Suprapubic skin (tissue), 3 donors: Measurements from ENCODE around the gene SCUBE3.

Experiments used
- EP300 ChIP-seq: sonication (generic); formaldehyde crosslinking; IDR thresholded peaks from one replicate; pipeline ENCODE4 v1.6.1; 2017; ENCODE audit warnings: antibody characterized with exemption
- POLR2A ChIP-seq, 2 donors: fragments of 450-650 bp; IDR thresholded peaks; one replicate each; pipeline ENCODE4 v1.6.1; 2017; ENCODE audit warnings: antibody characterized with exemption in 2 of 2, mild to moderate bottlenecking in 2 of 2, moderate library complexity in 2 of 2
- TF ChIP-seq, protein P1 (sequence below), 2 donors: fragments of 200-600 bp in 1 of 2; fragments of 450-650 bp in 1 of 2; sonication (generic) in 1 of 2; IDR thresholded peaks; one replicate each; pipeline ENCODE4 v1.5.1; 2016 to 2019; ENCODE audit warnings: antibody characterized with exemption in 2 of 2, mild to moderate bottlenecking in 1 of 2, moderate library complexity in 1 of 2

DNA sequence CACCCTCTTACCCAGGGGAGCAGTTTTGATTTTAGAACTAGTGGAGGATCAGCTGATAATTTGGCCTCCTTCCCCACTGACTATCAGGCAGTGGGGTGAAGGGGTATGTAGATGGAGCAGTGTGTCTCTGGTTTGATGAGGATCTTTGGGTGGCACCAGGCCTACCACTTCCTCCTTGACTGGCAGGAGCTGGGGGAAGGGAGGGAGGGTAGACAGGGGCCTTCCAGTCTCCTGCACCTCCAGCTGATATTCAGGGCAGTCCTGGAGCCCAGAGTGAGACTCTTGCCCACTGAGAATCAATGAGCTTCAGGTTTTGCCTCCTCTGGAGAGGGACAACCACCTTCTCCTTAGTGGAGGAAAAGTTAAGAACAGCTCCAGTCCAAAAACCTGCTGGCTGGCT, 87.1 kb downstream of the SCUBE3 start:
- TF ChIP-seq, protein P1, sequence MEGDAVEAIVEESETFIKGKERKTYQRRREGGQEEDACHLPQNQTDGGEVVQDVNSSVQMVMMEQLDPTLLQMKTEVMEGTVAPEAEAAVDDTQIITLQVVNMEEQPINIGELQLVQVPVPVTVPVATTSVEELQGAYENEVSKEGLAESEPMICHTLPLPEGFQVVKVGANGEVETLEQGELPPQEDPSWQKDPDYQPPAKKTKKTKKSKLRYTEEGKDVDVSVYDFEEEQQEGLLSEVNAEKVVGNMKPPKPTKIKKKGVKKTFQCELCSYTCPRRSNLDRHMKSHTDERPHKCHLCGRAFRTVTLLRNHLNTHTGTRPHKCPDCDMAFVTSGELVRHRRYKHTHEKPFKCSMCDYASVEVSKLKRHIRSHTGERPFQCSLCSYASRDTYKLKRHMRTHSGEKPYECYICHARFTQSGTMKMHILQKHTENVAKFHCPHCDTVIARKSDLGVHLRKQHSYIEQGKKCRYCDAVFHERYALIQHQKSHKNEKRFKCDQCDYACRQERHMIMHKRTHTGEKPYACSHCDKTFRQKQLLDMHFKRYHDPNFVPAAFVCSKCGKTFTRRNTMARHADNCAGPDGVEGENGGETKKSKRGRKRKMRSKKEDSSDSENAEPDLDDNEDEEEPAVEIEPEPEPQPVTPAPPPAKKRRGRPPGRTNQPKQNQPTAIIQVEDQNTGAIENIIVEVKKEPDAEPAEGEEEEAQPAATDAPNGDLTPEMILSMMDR (IDR thresholded peaks at IDR 0.05): no peak
- TF ChIP-seq EP300 (no peak), POLR2A (IDR thresholded peaks at IDR 0.05) (no peak)
